ENCODE measurements around the gene TRMU. TPM values are rescaled to one million over a fixed set of nuclear protein-coding genes. Genes with fewer than 3 reads are reported as not detected.

Gene TRMU
- total RNA-seq, 1 experiment from 2014 or later, result 90.1 TPM

- Histone ChIP-seq H3K4me1 (ENCODE audit: insufficient read depth, low read length, poor library complexity, severe bottlenecking) (peaks cover 12% of the 10 kb centered on the region), H3K9me3 (ENCODE audit: low read depth, low read length, poor library complexity, severe bottlenecking) (no peaks in the 10 kb centered on the region), H3K27ac (ENCODE audit: low read depth, low read length, poor library complexity, severe bottlenecking) (no peak overlapping the region), H3K27me3 (replicated peaks; ENCODE audit: insufficient read depth, low read depth, low read length, poor library complexity) (no peaks in the 10 kb centered on the region), H3K4me3 (ENCODE audit: low read depth, low read length, poor library complexity, severe bottlenecking) (no peak overlapping the region), H3K36me3 (ENCODE audit: insufficient read depth, low read length, poor library complexity, severe bottlenecking) (peaks cover 72% of the 10 kb centered on the region)
- ChIA-PET POLR2A (ENCODE audit: low non-redundant PET) (no interaction called here), CTCF (no interaction called here)
- TF ChIP-seq, protein P1, sequence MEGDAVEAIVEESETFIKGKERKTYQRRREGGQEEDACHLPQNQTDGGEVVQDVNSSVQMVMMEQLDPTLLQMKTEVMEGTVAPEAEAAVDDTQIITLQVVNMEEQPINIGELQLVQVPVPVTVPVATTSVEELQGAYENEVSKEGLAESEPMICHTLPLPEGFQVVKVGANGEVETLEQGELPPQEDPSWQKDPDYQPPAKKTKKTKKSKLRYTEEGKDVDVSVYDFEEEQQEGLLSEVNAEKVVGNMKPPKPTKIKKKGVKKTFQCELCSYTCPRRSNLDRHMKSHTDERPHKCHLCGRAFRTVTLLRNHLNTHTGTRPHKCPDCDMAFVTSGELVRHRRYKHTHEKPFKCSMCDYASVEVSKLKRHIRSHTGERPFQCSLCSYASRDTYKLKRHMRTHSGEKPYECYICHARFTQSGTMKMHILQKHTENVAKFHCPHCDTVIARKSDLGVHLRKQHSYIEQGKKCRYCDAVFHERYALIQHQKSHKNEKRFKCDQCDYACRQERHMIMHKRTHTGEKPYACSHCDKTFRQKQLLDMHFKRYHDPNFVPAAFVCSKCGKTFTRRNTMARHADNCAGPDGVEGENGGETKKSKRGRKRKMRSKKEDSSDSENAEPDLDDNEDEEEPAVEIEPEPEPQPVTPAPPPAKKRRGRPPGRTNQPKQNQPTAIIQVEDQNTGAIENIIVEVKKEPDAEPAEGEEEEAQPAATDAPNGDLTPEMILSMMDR (conservative IDR thresholded peaks at IDR 0.05; ENCODE audit: low read depth, low read length), result no peak
- intact Hi-C loops (cut with micrococcal nuclease; ENCODE audit: unreplicated experiment), result no loop called here
- no TSS peak for BruUV-seq (replicated peaks)
- DNase-seq (ENCODE audit: low spot score), result no peak
These were observed 14.2 kb downstream of the TRMU start for GRCh38 chr22:46349681-46350080.

- Histone ChIP-seq H3K27ac (ENCODE audit: low read depth, low read length, poor library complexity, severe bottlenecking) (no peak overlapping the region), H3K27me3 (replicated peaks; ENCODE audit: insufficient read depth, low read depth, low read length, poor library complexity) (no peaks in the 10 kb centered on the region), H3K36me3 (ENCODE audit: insufficient read depth, low read length, poor library complexity, severe bottlenecking) (peaks cover 68% of the 10 kb centered on the region), H3K9me3 (ENCODE audit: low read depth, low read length, poor library complexity, severe bottlenecking) (no peaks in the 10 kb centered on the region), H3K4me1 (ENCODE audit: insufficient read depth, low read length, poor library complexity, severe bottlenecking) (peaks cover 12% of the 10 kb centered on the region), H3K4me3 (ENCODE audit: low read depth, low read length, poor library complexity, severe bottlenecking) (no peak overlapping the region)
- BruUV-seq (replicated peaks), result no TSS peak
- TF ChIP-seq, protein P1 (conservative IDR thresholded peaks at IDR 0.05; ENCODE audit: low read depth, low read length), result no peak
- TF ChIP-seq EZH2 (IDR thresholded peaks at IDR 0.05; ENCODE audit: borderline replicate concordance, low read depth, low read length, poor library complexity, severe bottlenecking), result no peak
- CTCF ChIA-PET, result no interaction called here
- intact Hi-C loops (cut with micrococcal nuclease; ENCODE audit: unreplicated experiment), result no loop called here
- POLR2A ChIA-PET (ENCODE audit: low non-redundant PET), result no interaction called here
- no peak for DNase-seq (ENCODE audit: low spot score)
These were observed 14.6 kb downstream of the TRMU start for GRCh38 chr22:46350121-46350520.

DNA sequence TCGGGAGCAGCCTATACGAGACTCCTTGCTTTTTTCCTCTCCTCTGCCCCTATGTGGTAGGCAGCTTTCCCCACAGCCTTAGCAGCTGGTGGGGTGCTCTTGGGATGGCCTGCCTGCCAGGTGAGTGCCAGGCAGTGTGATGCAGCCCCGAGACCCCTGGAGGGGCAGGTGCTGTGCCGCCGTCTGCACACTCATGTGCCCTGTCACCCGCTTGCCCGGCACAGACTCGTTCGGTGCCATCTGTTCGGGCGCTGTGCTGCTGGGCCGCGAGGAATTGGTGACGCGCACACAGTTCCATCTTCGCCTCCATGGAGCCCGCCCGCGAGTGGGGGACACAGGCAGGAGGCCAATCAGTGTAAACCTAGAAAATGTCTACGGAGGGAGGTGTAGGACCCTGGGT lies 15.1 kb downstream of the TRMU start:
- Histone ChIP-seq H3K4me3 (ENCODE audit: low read depth, low read length, poor library complexity, severe bottlenecking) (no peak overlapping the region), H3K4me1 (ENCODE audit: insufficient read depth, low read length, poor library complexity, severe bottlenecking) (peaks cover 12% of the 10 kb centered on the region), H3K27ac (ENCODE audit: low read depth, low read length, poor library complexity, severe bottlenecking) (no peak overlapping the region), H3K36me3 (ENCODE audit: insufficient read depth, low read length, poor library complexity, severe bottlenecking) (peaks cover 64% of the 10 kb centered on the region), H3K9me3 (ENCODE audit: low read depth, low read length, poor library complexity, severe bottlenecking) (no peaks in the 10 kb centered on the region), H3K27me3 (replicated peaks; ENCODE audit: insufficient read depth, low read depth, low read length, poor library complexity) (no peaks in the 10 kb centered on the region)
- TF ChIP-seq, protein P1 (conservative IDR thresholded peaks at IDR 0.05; ENCODE audit: low read depth, low read length), result no peak
- no peak for TF ChIP-seq EZH2 (IDR thresholded peaks at IDR 0.05; ENCODE audit: borderline replicate concordance, low read depth, low read length, poor library complexity, severe bottlenecking)
- POLR2A ChIA-PET (ENCODE audit: low non-redundant PET), result no interaction called here
- no TSS peak for BruUV-seq (replicated peaks)
- no peak for DNase-seq (ENCODE audit: low spot score)
- intact Hi-C loops (cut with micrococcal nuclease; ENCODE audit: unreplicated experiment), result no loop called here
- CTCF ChIA-PET, result no interaction called here

All from A673 (cell line).